Measurements from ENCODE around the gene PLD2.
"Not testable (repeated sequence)": the region's sequence is repeated elsewhere in the genome, so short reads cannot be mapped to it uniquely, and the experiment has no call there.

PLD2 gene

DNA sequence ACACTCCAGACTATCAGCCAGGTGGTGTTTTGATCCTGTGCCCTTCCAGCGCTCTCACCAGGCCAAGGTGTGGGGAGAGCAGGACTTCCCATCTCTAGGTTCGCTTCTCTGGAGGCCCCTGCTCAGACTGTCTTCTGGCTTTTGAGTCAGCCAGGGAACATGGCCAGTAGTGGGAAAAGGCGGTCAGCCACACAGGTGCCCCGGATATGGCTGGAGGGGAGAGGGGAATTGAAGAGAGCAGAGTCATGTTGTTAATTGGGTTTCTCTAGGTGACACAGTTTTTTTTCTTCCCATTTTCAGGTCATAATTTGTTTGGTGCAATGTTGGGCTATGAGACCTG lies 27.7 kb downstream of the PLD2 start:
- no peak for DNase-seq

DNA sequence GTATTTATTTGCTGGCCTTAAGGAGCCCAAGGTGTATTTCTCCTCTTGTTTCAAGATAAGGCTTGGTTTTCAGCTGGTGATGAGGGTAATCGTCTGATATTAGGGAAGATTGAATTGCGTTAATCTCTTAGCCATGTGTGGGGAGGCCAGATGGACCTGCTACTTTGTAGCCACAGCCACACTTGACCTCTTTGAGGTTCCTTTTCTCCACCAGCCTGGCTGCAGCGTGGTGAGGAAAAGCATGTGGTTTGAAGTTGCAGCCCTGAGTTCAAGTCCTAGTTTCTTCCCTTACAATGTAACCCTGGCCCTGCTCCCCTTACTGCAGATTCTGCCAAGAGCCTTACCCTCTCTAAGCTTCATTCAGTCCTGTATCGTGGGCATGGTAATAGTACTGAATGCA lies 29.3 kb downstream of the PLD2 start:
- no peak for DNase-seq

DNA sequence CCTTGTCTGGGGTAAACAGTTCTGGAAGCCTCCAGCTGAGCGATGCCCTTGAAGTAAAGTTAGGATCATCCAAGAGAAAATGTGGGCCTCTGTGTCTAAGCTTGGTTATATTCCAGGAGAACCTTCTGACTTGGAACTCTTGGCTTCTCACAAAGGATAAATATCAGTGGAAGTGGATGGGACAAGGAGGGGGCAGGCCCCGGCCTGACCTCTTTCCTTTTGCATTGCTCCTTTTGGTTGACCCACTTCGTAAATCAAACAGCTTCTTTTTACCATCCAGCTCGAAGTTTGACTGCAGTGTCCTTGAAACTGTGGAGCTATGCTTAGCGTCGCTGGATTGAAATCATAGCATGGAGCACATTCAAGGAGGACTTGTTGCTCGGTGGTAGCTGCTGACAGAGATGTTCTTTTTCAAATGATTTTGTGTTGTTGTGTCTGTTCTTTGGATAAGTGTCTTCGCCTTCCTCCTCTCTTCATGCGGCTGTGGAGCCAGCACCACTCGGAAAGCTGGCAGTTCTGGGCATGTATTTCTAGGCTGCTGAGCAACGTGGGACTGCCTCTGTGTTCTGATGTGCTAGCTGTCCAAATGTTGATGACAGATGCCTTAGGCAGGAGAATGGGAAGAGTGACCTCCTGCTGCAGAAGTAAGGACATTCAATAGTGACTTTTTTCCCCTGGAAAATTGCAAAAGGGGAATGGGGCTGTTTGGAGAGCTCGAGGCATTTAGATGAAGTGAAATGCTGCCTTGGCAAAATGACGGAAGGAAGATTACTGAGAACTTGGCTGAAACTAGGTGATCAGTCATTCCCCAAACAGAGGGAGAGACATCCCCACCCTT lies 30.7 kb downstream of the PLD2 start:
- no peak for DNase-seq

DNA sequence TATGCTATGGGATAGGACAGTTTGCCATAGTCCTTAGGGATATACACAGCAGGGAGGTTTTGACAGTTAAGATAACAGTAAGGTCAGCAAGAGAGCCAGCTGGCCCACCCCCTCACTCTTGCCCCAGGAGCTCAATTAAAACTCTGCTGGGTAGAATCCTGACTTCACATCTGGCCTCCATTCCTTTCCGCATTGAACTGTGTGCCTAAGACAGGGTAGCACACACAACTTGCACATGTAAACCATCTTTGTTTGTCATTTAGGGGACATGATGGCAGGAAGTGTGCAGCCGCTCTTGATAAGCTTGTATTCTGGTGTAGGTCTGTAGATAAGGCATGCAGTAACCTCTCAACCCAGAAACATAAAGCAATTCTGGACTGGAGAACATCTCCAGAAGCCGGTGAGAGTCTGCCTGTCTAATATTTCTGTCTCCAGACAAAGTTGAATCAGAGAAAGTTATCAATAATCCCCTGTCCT lies 31.4 kb downstream of the PLD2 start:
- no peak for DNase-seq

DNA sequence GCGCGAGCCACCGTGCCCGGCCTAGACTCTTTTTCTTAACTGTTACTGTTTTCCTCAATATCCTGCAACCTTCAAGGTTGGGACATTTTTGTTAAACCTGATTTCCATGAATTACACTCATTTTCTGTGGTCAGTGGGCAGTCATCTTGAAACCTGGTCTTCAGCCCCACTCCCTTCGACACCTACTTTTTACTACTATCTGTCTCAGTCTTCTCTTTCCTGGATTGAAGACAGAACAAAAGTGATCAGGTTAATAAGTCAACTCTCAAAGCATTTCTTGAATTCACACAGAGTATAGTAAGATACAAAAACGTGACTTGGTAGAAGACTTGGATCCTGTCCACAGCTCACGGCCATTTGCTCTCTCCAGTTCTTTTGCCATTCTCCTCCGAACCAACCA lies 32.3 kb downstream of the PLD2 start:
- no peak for DNase-seq

DNA sequence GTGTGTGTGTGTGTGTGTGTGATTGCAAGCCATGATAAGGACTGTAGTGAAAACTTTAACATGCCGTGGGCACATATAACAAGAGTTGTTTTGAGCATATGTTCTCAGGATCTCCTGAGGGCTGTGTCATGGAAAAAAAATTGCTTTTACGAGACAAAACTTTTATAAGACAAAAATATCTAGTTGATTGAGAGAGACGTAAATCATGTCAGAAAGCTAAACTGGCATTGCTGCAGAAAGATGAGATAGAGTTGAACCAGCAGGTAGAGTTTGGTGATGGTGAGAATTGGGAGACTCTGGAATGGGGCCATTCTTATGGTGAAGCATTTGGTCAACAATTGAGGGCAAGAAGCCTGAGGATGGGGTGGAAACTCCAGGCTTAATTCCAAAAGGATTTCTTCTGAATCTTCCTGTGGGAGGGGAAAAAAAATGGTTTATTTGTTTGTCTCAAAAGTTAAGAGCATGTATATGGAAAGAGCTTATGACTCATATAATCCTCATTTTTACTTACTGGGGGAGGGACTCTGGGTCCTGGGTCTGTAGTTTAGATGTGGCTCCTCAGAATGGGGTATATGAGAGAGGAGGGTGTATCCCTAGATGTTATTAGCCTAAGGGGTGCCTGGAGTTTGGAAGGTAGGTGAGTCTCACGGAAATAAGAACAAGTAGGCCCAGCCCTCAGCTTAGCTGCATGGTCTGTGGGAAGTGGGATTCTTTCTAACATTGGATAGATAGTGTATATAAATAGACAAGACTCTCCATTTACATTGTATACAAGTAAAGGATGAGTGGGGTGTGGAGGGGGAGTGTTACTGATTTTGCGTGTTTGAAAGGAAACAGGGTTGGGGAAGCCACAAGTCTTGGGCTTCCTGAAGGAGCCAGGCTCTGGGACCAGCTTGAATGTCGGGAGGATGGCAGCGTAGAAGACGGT lies 33.3 kb downstream of the PLD2 start:
- DNase-seq: no peak

DNA sequence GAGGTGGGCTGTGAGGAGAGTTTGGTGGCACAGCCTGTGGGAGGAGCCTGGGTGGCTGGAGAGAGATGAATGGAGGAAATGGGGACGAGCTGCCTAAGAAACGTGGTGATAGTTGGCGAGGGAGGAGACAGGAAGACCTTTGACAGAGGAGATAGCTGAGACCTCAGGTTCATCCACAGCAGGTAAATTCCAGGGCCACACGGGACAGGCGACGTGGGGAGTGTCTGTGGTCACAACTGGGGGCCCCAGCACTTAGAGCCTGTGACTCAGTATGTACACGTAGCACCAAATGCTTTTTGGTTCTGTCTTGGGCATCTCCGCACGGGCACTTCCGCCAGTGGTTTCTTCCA lies 33.9 kb downstream of the PLD2 start:
- no peak for DNase-seq

DNA sequence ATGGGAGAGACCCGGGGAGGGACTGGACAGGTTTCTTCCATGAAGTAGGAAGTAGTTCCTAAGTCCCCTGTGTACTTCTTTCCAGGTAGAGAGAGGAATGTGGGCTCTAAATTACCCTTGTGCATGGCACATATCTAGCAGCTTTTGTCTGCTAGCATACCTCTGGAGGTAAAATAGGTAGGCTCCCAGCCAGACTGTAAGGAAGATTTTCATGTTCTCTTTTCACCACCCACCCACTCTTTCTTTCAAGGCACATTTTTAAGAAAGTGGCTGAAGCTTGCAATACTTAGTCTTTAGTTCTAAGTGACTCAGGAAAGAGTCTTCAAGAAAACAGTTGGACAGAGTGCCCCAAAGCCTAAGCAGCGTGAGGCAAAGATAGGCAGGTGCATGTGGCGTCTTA lies 35.4 kb downstream of the PLD2 start:
- DNase-seq: no peak

DNA sequence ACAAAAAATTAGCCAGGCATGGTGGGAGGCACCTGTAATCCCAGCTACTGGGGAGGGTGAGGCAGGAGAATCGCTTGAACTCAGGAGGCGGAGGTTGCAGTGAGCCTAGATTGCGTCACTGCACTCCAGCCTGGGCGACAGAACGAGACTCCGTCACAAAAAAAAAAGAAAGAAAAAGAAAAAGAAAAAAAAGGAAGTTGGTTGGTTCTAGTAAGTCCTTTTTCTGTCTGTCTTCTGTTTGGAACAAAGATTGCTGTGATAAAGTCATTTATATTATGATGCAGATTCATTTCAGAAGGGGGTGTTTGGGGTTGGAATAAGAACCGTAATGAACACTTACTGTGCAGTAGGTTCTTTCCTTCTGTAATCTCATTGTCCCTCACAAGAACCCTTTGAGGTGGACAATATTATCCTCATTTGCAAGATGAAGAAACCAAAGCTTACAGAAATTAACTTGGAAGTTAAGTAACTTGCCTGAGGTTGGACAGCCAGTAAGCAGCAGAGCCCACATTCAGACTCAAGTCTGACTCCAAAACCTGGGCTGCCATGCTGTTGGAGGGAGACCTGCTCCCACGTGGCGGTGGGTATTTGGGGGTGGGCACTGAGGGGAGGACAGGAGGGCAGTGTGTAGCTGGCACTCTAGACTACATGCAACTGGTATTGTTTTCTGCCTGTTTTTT lies 36.5 kb downstream of the PLD2 start:
- no peak for DNase-seq

DNA sequence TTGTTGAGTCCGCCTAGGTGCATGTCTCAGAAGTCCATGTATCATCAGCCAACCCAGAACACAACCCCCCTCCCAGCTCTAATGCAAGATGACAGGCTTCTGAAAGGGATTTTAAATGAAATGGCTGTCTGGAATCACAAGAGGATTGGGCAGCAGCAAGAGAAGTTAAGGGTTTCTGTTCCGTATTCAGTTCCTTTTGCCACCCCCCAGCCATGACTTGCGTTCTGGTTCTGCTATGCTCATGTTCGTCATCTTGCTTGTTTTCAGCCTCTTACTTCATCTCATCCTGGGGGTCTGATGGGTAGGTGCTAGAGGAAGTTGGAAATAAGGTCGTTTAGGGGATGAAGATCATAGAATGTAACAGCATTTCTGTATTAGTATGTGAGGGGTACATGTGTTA lies 38.2 kb downstream of the PLD2 start:
- DNase-seq: no peak

DNA sequence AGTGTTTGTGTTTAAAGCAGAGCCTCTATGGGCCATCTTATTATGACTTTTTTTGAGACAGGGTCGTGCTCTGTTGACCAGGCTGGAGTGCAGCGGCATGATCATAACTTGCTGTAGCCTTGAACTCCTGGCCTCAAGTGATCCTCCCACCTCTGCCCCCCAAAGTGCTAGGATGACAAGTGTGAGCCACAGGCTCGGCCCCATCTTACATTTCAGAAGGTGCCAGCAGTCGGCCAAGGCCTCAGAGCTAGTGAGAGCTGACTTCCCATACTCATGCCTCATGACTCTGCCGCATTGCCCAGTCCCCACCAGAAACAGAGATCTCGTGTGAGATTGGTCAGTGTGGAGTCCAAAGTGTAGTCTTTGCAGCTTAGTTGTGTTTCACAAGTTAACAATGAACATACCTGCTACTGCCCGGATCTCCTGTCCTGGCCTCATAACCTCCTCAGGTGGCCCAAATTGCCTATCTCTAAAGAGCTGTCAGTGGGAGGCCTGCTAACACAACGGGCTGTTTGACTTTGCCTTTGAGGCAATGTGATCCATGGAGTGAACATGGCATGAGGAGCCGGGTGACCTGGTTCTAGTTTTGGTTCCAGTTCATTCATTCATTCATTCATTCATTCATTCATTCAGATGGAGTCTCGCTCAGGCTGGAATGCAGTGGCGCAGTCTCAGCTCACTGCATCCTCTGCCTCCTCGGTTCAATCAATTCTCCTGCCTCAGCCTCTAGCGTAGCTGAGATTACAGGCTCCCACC lies 39.9 kb downstream of the PLD2 start:
- DNase-seq: no peak

DNA sequence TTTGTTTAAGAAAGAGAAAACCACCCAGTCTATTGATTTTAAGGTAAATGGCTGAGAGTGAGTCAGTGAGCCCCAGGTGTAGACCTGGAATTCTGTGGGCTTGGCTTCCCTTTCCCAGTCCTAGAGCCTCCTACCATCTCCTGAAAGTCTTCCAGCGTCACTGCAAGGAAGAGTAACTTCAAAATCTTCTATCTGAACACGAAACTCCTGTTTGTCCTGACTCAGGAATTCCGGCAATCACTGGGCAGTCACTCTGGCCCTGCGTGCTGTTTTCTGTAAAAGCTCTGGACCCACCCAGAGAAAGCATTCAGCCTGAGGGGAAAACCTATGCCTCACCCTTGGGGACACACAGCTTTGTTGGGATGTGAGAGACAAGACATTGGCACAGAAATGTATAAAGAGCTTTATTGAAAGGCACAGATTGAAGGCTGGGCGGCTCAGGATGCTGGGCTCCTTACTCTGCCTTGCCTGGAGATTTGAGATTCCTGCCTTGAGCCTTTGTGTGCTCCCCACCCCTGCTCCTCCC lies 42.1 kb downstream of the PLD2 start:
- DNase-seq: no peak

DNA sequence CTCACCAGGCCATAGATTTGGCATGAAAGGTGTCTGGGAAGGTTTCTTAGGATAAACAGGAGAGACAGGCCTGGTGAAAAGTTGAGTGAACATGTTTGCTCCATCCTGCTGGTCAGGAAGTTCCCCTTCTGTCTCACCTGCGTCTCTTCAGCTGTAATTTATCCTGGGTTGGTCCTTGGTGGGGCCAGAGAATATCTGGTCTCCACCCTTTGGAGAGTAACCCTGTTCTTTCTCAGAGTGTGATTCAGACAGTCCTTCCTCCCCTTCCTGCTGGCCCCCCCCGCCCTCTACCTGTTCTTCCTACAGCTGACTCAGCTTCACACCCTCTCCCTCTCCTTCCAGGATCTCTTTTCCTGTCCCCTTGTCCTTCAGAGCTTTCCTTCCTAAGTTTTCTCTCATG lies 43.3 kb downstream of the PLD2 start:
- DNase-seq: no peak

DNA sequence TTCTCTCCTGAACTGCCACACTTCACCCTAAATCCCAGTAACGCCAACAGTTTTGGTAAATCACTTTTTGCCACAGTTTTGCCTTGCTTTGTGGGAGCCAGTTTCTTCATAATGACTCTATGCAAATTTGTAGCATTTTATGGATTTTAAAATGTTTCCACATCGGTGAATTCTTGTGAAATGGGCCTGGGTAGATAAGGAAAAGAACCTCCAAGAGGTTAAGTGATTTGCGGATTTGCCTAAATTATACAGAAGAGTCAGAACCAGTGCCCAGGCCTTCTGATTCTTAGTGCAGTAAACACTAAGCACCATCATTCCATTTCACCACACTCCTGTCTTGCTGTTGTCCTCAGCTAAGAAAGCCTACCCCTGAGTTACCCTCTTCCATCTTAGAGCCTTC lies 44.1 kb downstream of the PLD2 start:
- DNase-seq: no peak

DNA sequence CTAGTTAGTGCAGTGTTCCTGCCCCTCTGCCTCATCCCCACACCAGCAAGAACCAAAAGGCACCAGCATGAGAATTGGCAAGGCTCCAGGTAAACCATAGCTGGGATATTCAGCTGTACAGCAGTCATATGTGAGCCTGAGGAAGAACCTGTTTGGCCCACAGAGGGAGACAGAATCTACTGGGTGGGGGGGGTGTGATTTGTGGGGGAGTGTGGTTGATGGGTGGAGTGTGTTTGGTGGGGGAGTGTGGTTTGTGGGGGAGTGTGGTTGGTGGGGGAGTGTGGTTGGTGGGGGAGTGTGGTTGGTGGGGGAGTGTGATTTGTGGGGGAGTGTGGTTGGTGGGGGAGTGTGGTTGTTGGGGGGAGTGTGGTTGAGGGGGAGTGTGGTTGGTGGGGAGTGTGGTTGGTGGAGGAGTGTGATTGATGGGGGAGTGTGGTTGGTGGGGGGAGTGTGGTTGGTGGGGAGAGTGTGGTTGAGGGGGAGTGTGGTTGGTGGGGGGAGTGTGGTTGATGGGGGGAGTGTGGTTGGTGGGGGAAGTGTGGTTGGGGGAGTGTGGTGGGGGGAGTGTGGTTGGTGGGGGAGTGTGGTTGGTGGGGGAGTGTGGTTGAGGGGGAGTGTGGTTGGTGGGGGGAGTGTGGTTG lies 45.7 kb downstream of the PLD2 start:
- no peak for DNase-seq

DNA sequence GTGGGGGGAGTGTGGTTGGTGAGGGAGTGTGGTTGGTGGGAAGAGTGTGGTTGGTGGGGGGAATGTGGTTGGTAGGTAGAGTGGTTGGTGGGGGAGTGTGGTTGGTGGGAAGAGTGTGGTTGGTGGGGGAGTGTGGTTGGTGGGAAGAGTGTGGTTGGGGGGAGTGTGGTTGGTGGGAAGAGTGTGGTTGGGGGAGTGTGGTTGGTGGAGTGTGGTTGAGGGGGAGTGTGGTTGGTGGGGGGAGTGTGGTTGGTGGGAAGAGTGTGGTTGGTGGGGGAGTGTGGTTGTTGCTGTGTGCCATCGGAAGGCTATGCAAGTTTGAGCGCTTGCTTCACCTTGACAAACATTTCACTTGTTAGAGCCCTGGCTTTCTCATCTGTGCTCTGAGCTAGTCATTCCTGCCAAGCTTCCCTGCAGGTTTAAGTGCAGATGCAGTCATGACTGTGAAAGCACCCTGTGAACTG lies 46.3 kb downstream of the PLD2 start:
- no peak for DNase-seq

DNA sequence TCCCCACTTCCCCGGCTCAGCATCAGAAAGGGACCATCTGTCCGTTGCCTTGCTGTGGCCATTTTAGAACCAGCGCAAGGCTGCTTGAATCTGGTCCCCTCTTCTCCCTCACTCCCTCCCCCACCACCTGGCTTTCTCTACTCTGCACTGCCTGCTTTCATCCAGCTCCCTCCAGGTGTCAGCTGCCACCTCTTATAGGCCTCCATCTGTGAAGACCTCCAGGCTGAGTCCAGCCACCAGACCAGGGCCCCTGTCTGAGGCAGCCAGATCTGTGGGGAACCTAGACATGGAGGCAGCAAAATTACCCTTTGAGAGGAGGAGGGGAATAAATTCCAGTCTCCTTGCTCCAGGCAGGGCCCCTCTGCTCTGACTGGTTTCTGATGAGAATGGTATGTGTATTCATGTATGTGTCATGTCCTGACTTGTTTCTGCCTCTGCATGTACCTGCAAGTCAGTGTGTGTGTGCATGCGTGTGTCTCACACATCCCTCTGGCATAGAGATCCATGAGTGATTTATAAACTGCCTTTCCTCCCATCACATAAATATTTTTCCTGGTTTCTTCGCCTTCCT lies 47.2 kb downstream of the PLD2 start:
- DNase-seq: no peak

DNA sequence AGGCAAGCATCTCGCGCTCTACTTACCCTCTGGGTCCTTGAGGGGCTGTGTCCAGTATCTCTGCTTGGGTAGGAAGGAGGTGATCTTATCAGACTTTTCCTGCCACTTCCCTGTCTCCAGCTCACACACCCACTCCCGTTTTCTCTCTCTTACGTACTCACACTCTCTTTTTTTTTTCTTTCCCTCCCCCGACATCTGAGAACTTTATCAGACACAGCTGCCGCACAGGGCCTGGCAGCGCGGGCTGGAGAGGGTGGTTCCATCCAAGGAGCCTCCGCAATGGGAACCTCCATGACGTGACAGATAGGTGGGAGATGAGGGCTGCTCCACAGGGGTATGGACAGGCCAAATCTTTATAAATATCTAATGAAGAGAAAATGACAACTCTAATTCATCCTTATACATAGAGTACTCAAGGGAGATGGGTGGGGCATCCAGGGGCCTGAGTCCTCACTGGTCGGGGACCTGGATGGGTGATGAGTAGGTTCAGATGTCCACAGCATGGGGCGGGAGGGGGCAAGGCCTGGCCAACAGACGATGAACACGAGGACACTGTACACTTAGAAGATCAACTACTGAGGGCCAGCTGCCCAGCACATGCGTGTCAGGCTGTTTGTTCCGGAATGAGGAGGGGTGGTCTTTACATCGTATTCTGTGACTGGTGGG lies 49.5 kb downstream of the PLD2 start:
- DNase-seq: no peak

DNA sequence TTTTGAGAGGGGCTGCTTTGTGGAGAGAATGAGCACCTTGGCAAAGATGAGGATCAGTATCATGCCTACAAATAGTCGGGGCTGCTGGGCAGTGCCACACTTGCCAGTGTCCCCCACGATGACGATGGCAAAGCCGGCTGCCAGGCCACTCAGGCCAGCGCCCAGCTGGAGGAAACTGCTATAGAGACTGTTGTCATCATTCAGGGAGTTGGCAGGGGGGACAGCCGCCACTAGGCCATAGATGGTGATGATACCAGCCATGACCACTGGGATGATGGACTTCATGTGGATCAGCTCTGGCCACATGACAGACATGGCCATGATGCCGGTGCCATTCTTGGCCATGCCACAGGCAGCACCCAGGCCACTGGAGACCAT lies 50.0 kb downstream of the PLD2 start:
- DNase-seq: no peak

DNA sequence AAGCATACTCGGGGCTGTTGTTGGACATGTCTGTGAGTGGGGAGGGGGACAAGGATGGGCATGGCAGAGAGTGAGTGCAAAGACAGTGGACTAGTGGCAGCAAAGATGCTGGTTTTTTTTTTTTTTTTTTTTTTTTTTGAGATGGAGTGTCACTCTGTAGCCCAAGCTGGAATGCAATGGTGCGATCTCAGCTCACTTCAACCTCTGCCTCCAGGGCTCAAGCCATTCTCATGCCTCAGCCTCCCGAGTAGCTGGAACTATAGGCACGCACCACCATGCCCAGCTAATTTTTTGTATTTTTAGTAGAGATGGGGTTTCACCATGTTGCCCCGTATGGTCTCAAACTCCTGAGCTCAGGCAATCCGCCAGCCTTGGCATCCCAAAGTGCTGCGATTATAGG lies 50.4 kb downstream of the PLD2 start:
- not testable (repeated sequence) for DNase-seq
